Spleen (tissue), 11 donors: ENCODE data around the gene RIT1. TPM values are rescaled to one million over a fixed set of nuclear protein-coding genes. Genes with fewer than 3 reads are reported as not detected.
"Not testable (repeated sequence)": the region's sequence is repeated elsewhere in the genome, so short reads cannot be mapped to it uniquely, and the experiment has no call there.

ENCODE experiments used
- DNase-seq: peaks from one replicate; pipeline ENCODE4 v3.0.0-alpha.2; 2020
- H3K27ac ChIP-seq, 8 donors: fragments of 200-600 bp; sonication (generic) in 7 of 8; 1 replicate in 4 of 8; 2 replicates in 4 of 8; pipeline versions ENCODE4 v1.5.0 to v1.8.0; 2016 to 2021; ENCODE audit warnings: inconsistent platforms in 4 of 8, mild to moderate bottlenecking in 4 of 8, moderate library complexity in 1 of 8
- H3K27me3 ChIP-seq, 7 donors: fragments of 200-600 bp; sonication (generic) in 6 of 7; replicated peaks in 1 of 7; 1 replicate in 4 of 7; 2 replicates in 3 of 7; pipeline versions ENCODE4 v1.5.0 to v1.8.0; 2016 to 2021; ENCODE audit warnings: inconsistent platforms in 3 of 7, mild to moderate bottlenecking in 1 of 7
- H3K36me3 ChIP-seq, 6 donors: fragments of 200-600 bp; sonication (generic) in 5 of 6; 1 replicate in 4 of 6; 2 replicates in 2 of 6; pipeline versions ENCODE4 v1.5.0 to v1.8.0; 2016 to 2021; ENCODE audit warnings: inconsistent platforms in 2 of 6
- H3K4me1 ChIP-seq, 6 donors: fragments of 200-600 bp; sonication (generic) in 5 of 6; 1 replicate in 3 of 6; 2 replicates in 3 of 6; pipeline versions ENCODE4 v1.5.0 to v1.8.0; 2016 to 2021; ENCODE audit warnings: inconsistent platforms in 3 of 6
- H3K4me3 ChIP-seq, 8 donors: fragments of 200-600 bp; sonication (generic) in 7 of 8; 1 replicate in 4 of 8; 2 replicates in 4 of 8; pipeline versions ENCODE4 v1.5.0 to v1.8.0; 2016 to 2021; ENCODE audit warnings: inconsistent platforms in 4 of 8, mild to moderate bottlenecking in 4 of 8, moderate library complexity in 2 of 8
- H3K9me3 ChIP-seq, 8 donors: fragments of 200-600 bp; sonication (generic) in 7 of 8; 1 replicate in 4 of 8; 2 replicates in 4 of 8; pipeline versions ENCODE4 v1.5.0 to v1.8.0; 2016 to 2021; ENCODE audit warnings: inconsistent platforms in 4 of 8
- POLR2A ChIP-seq, 3 donors: fragments of 450-650 bp; IDR thresholded peaks; one replicate each; pipeline ENCODE4 v1.5.1; 2017; ENCODE audit warnings: antibody characterized with exemption in 3 of 3, mild to moderate bottlenecking in 1 of 3
- POLR2AphosphoS5 ChIP-seq, 3 donors: sonication (generic); formaldehyde crosslinking; IDR thresholded peaks; one replicate each; pipeline ENCODE4 v1.5.1; 2017; ENCODE audit warnings: antibody characterized with exemption in 3 of 3
- WGBS, 5 donors: extraction: QIAGEN DNeasy Blood & Tissue Kit in 3 of 5; methylation state at CpG; one replicate each; pipeline versions ENCODE4 v1.1.5 to v1.1.7; 2013 to 2018; 5-methylcytosine and 5-hydroxymethylcytosine counted together
- intact Hi-C: fragments of 100-400 bp; cut with DNase I; formaldehyde crosslinking; loops from one replicate; pipeline ENCODE4 v1.15.0; 2023; ENCODE audit warnings: low total_unique reads
- polyA plus RNA-seq, 3 donors: library from polyadenylated mRNA; stranded (reverse); fragments of 200-250 nt; gene quantifications; one replicate each; pipeline ENCODE4 v1.2.1, GENCODE V29; 2013
- total RNA-seq, 7 donors: library from RNA; depleted of rRNA in 3 of 7; stranded (reverse); fragments of >200 nt in 3 of 7; fragmentation: NEBNext Ultra II Directional in 4 of 7; extraction: Animal tissue kit (Norgen Biotek cat#: 25700) in 4 of 7; gene quantifications; one replicate each; pipeline versions ENCODE4 v1.1.0 to v1.2.1, GENCODE V29; 2016 to 2021
- TF ChIP-seq, protein P1 (sequence below), 11 experiments: fragments of 200-600 bp in 7 of 11; fragments of 450-650 bp in 4 of 11; sonication (generic) in 4 of 11; IDR thresholded peaks in 8 of 11; conservative IDR thresholded peaks in 3 of 11; 1 replicate in 7 of 11; 2 replicates in 4 of 11; pipeline versions ENCODE4 v1.4.0 to v1.8.0; 2016 to 2021; ENCODE audit warnings: antibody characterized with exemption in 11 of 11, inconsistent platforms in 4 of 11, mild to moderate bottlenecking in 1 of 11
- donor health status: healthy with polysubstance abuse.
- donor health status: DM: no; HTN: no; CAD: no; lungs with moderate emphysema.
- donor health status: DM: no; HTN: no; CAD: no.
- donor health status: Bipolar disorder and iron deficiency.
- donor health status: healthy.
- donor health status: DM: no; HTN: no; CAD: no.
- donor health status: DM: yes; HTN: yes; CAD: no.

The RIT1 gene
- total and polyA plus RNA-seq, 10 donors, result 9.0 to 66.2 (median 51.0) TPM

DNA sequence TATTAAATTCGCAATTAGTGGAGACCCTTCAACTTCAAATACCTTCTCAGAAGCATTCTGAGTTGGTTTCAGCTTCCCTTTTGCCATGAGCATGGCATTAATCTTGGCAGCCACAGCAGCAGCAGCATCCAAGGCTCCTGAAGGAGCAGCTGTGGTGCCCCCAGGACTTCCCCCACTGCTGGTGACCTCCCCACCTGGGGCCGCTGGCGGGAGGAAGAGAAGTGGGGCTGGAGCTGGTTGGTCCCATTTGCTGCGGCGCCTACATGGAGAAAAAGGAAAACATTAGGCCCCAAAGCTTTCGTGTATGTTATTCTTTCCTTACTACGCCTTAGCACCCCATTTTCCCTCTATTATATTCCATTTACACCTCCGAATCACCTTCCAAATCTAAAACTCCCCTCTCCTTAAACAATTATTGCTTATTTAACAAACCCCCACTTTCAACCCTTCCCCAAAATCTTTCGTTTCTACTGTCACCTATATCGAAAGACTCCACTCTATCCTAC is 22.5 kb upstream of the RIT1 start:
- H3K27ac ChIP-seq, result peak overlapping the region; percentile 90 to 95 (median 94)
- TF ChIP-seq POLR2A (IDR thresholded peaks at IDR 0.05) (no peak), POLR2AphosphoS5 (IDR thresholded peaks at IDR 0.05) (no peak)
- TF ChIP-seq, protein P1, sequence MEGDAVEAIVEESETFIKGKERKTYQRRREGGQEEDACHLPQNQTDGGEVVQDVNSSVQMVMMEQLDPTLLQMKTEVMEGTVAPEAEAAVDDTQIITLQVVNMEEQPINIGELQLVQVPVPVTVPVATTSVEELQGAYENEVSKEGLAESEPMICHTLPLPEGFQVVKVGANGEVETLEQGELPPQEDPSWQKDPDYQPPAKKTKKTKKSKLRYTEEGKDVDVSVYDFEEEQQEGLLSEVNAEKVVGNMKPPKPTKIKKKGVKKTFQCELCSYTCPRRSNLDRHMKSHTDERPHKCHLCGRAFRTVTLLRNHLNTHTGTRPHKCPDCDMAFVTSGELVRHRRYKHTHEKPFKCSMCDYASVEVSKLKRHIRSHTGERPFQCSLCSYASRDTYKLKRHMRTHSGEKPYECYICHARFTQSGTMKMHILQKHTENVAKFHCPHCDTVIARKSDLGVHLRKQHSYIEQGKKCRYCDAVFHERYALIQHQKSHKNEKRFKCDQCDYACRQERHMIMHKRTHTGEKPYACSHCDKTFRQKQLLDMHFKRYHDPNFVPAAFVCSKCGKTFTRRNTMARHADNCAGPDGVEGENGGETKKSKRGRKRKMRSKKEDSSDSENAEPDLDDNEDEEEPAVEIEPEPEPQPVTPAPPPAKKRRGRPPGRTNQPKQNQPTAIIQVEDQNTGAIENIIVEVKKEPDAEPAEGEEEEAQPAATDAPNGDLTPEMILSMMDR (IDR thresholded peaks at IDR 0.05 in 8 of 11, conservative IDR thresholded peaks at IDR 0.05 in 3 of 11), result no peak
- peaks cover 0 to 49% (median 37%) of the 10 kb centered on the region in 6 donors for H3K36me3 ChIP-seq
- intact Hi-C loops, result no loop called here
- H3K27me3 ChIP-seq, result no peaks in the 10 kb centered on the region
- peak; percentile 81 for DNase-seq
- 2 to 5% (median 3%) methylated on average over 10 of the region's 10 CpGs for WGBS, 5 donors
- H3K4me1 ChIP-seq, result peaks cover 43 to 76% (median 60%) of the 10 kb centered on the region in 6 donors
- H3K9me3 ChIP-seq, result no peaks in the 10 kb centered on the region
- H3K4me3 ChIP-seq, result peak overlapping the region; percentile 60 to 93 (median 76)

GRCh38 chr1:155932487-155932886 is 21.3 kb upstream of the RIT1 start:
- WGBS, 5 donors, result 81 to 86% (median 85%) methylated on average over 5 of the region's 5 CpGs
- peaks cover 37 to 70% (median 52%) of the 10 kb centered on the region in 6 donors for H3K4me1 ChIP-seq
- H3K27ac ChIP-seq, result no peak overlapping the region
- TF ChIP-seq, protein P1 (IDR thresholded peaks at IDR 0.05 in 8 of 11, conservative IDR thresholded peaks at IDR 0.05 in 3 of 11), result no peak
- TF ChIP-seq POLR2A (IDR thresholded peaks at IDR 0.05) (no peak), POLR2AphosphoS5 (IDR thresholded peaks at IDR 0.05) (no peak)
- H3K9me3 ChIP-seq, result no peaks in the 10 kb centered on the region
- H3K36me3 ChIP-seq, result peaks cover 0 to 61% (median 47%) of the 10 kb centered on the region in 6 donors
- H3K27me3 ChIP-seq, result no peaks in the 10 kb centered on the region
- intact Hi-C loops, result no loop called here
- DNase-seq, result no peak
- peak overlapping the region in 4 of 8 donors; percentile 6 to 93 (median 75) for H3K4me3 ChIP-seq

- Histone ChIP-seq H3K9me3 (no peaks in the 10 kb centered on the region), H3K27ac (no peak overlapping the region), H3K4me3 (peak overlapping the region in 3 of 8 donors; percentile 6 to 31 (median 21)), H3K36me3 (peaks cover 0 to 65% (median 51%) of the 10 kb centered on the region in 6 donors), H3K27me3 (no peaks in the 10 kb centered on the region), H3K4me1 (peaks cover 37 to 68% (median 52%) of the 10 kb centered on the region in 6 donors)
- intact Hi-C loops, result no loop called here
- DNase-seq, result no peak
- TF ChIP-seq POLR2A (IDR thresholded peaks at IDR 0.05) (no peak), POLR2AphosphoS5 (IDR thresholded peaks at IDR 0.05) (no peak)
- TF ChIP-seq, protein P1 (IDR thresholded peaks at IDR 0.05 in 8 of 11, conservative IDR thresholded peaks at IDR 0.05 in 3 of 11), result no peak
- 38 to 80% (median 64%) methylated on average over 1 of the region's 1 CpG for WGBS, 5 donors
Measured at GRCh38 chr1:155932081-155932480, 20.9 kb upstream of the RIT1 start.

GRCh38 chr1:155931332-155932038 is 20.3 kb upstream of the RIT1 start:
- peak; percentile 39 for DNase-seq
- Histone ChIP-seq H3K27ac (peak overlapping the region in 1 of 8 donors; percentile 28), H3K36me3 (peaks cover 0 to 71% (median 57%) of the 10 kb centered on the region in 6 donors), H3K27me3 (no peaks in the 10 kb centered on the region), H3K4me3 (peak overlapping the region in 4 of 8 donors; percentile 3 to 31 (median 16)), H3K9me3 (no peaks in the 10 kb centered on the region), H3K4me1 (peaks cover 37 to 68% (median 52%) of the 10 kb centered on the region in 6 donors)
- WGBS, 5 donors, result 66 to 92% (median 80%) methylated on average over 7 of the region's 7 CpGs
- TF ChIP-seq POLR2A (IDR thresholded peaks at IDR 0.05) (no peak), POLR2AphosphoS5 (IDR thresholded peaks at IDR 0.05) (no peak)
- TF ChIP-seq, protein P1 (IDR thresholded peaks at IDR 0.05 in 8 of 11, conservative IDR thresholded peaks at IDR 0.05 in 3 of 11), result no peak
- intact Hi-C loops, result no loop called here

DNA sequence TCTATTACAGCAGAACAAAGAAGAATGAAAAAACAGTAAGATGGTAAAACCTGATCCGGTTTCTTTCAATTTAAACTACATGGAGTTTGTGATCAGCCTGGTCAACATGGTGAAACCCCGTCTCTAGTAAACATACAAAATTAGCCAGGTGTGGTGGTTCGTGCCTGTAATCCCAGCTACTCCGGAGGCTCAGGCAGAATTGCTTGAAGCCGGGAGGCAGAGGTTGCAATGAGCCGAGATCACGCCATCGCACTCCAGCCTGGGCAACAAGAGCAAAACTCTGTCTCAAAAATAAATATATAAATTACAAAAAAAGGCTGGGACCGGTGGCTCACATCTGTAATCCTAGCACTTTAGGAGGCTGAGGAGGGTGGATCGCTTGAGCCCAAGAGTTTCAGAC is 19.6 kb upstream of the RIT1 start:
- peak overlapping the region in 2 of 8 donors; percentile 21 to 31 for H3K4me3 ChIP-seq
- H3K27me3 ChIP-seq, H3K9me3 ChIP-seq, intact Hi-C loops: not testable (repeated sequence)
- H3K36me3 ChIP-seq, result peaks cover 3 to 78% (median 65%) of the 10 kb centered on the region in 6 donors
- DNase-seq, result peak; percentile 16
- peaks cover 37 to 68% (median 52%) of the 10 kb centered on the region in 6 donors for H3K4me1 ChIP-seq
- H3K27ac ChIP-seq, result peak overlapping the region in 1 of 8 donors; percentile 28
- WGBS, 5 donors, result 80 to 90% (median 85%) methylated on average over 10 of the region's 10 CpGs
